HT-29 (cell line): ENCODE data around the gene SPSB3. TPM values are rescaled to one million over a fixed set of nuclear protein-coding genes. Genes with fewer than 3 reads are reported as not detected.
A peak's percentile ranks its signal among the peaks of the same experiment; 100 is the strongest.

Source experiments
- DNase-seq: peaks from one replicate; pipeline ENCODE4 v3.0.0-alpha.2; 2015; ENCODE audit warnings: low spot score
- total RNA-seq: library from RNA; depleted of rRNA; stranded (reverse); fragments of >200 nt; shearing (Covaris generic); gene quantifications from 2 replicates; pipeline ENCODE4 v1.2.3, GENCODE V29; 2014

Gene SPSB3
- total RNA-seq, 1 experiment from 2014 or later, result 96.9 TPM

GRCh38 chr16:1788708-1789100 is 6.3 kb upstream of the SPSB3 start:
- no peak for DNase-seq

- no peak for DNase-seq
Observed at GRCh38 chr16:1788095-1788707, 5.8 kb upstream of the SPSB3 start.

- DNase-seq, result no peak
Observed at GRCh38 chr16:1787322-1788094, 5.1 kb upstream of the SPSB3 start.

- no peak for DNase-seq
Observed at GRCh38 chr16:1787056-1787321, 4.6 kb upstream of the SPSB3 start.

- DNase-seq, result no peak
Observed at GRCh38 chr16:1786242-1787055, 4.1 kb upstream of the SPSB3 start.

- no peak for DNase-seq
Observed at GRCh38 chr16:1785846-1786170, 3.4 kb upstream of the SPSB3 start.

GRCh38 chr16:1784977-1785845 is 2.8 kb upstream of the SPSB3 start:
- no peak for DNase-seq

- DNase-seq, result peak; percentile 56
Observed at GRCh38 chr16:1781758-1782407, 488 bp downstream of the SPSB3 start.

GRCh38 chr16:1781254-1781653 is 1.1 kb downstream of the SPSB3 start:
- DNase-seq, result no peak

- DNase-seq, result no peak
Observed at GRCh38 chr16:1780677-1781072, 1.7 kb downstream of the SPSB3 start.

- DNase-seq, result peak; percentile 50
Observed at GRCh38 chr16:1779741-1780676, 2.4 kb downstream of the SPSB3 start.

GRCh38 chr16:1779234-1779701 is 3.1 kb downstream of the SPSB3 start:
- DNase-seq, result no peak

- no peak for DNase-seq
Observed at GRCh38 chr16:1778200-1779179, 3.9 kb downstream of the SPSB3 start.

GRCh38 chr16:1777375-1778199 is 4.8 kb downstream of the SPSB3 start:
- DNase-seq, result no peak

GRCh38 chr16:1776991-1777374 is 5.4 kb downstream of the SPSB3 start:
- DNase-seq, result no peak

- DNase-seq, result no peak
Observed at GRCh38 chr16:1776672-1776955, 5.8 kb downstream of the SPSB3 start.

- DNase-seq, result no peak
Observed at GRCh38 chr16:1775846-1776671, 6.3 kb downstream of the SPSB3 start.
